ENCODE data around the gene PIK3R5. TPM values are rescaled to one million over a fixed set of nuclear protein-coding genes. Genes with fewer than 3 reads are reported as not detected.

Gene PIK3R5
- total RNA-seq, 1 experiment from 2014 or later, result 2.5 TPM

DNA sequence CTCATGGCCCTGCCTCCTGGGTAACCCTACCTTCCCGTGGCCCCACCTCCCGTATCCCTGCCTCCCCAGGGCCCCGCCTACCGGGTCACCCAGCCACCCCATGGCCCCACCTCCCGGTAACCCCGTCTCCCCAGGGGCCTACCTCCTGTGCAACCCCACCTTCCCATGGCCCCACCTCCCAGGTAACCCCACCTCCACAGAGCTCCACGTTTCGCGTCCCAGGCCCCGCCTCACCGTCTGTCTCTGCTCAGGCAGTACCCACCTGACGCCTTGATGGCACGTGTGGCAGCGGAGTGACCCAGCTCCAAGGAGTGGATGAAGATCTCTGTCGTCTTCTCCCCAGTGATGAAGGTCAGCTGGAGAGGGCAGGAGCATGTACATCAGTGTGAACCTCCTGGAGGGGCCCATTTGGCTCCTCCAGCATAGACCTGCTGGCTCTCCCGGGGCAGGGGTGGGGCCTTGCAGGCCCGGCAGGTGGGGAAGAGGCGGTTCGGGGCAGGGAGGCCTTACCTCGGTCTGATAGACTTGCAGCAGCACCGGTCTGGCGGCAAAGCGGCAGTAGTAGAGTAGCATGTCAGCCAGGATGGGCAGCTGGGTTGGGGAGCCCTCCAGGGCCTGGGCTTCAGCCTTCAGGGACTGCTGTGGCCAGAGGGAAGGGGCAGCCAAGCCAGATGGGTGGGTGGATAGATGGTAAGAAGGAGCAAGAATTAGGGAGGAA lies 79.4 kb downstream of the PIK3R5 start:
- Histone ChIP-seq H3K79me2 (ENCODE audit: insufficient read depth, low read length) (no peaks in the 10 kb centered on the region), H3K27ac (ENCODE audit: low read depth, low read length) (peak overlapping the region; percentile 12; the same call in 1 of the 2 replicates), H3K9ac (ENCODE audit: low read length) (peak overlapping the region; percentile 69), H3K4me1 (ENCODE audit: control insufficient read depth in 1 of 2, insufficient read depth in 2 of 2, low read length in 2 of 2) (peaks cover 0 to 20% of the 10 kb centered on the region in 2 experiments; a peak in 2 of 4 replicates), H2AFZ (ENCODE audit: low read depth, low read length, poor library complexity, severe bottlenecking) (no peak overlapping the region), H3K4me3 (replicated peaks in 1 of 2; ENCODE audit: low read depth in 1 of 2, low read length in 2 of 2) (peak overlapping the region; percentile 46 to 61), H3K9me3 (ENCODE audit: control insufficient read depth in 1 of 2, insufficient read depth in 1 of 2, low read depth in 1 of 2, low read length in 2 of 2) (no peaks in the 10 kb centered on the region), H4K20me1 (ENCODE audit: insufficient read depth) (no peaks in the 10 kb centered on the region), H3K9me2 (ENCODE audit: insufficient read depth) (no peaks in the 10 kb centered on the region), H3K36me3 (ENCODE audit: control insufficient read depth in 1 of 2, insufficient read depth in 2 of 2, low read length in 2 of 2) (no peaks in the 10 kb centered on the region), H3K27me3 (ENCODE audit: insufficient read depth, low read length) (no peaks in the 10 kb centered on the region), H3K4me2 (ENCODE audit: low read length) (peak overlapping the region; percentile 87)
- BruUV-seq (replicated peaks), result no TSS peak
- CTCF ChIA-PET, result interaction anchor here (1.4 kb wide), 1 partner anchor 8 kb away, joined by 7 read pairs; no protein-coding TSS in a partner anchor
- DNase-seq (ENCODE audit: low read depth, low spot score), result peak; percentile 76
- TF ChIP-seq SRF (IDR thresholded peaks at IDR 0.05; ENCODE audit: low read depth), result no peak
- no peak for TF ChIP-seq EGR1 (IDR thresholded peaks at IDR 0.05; ENCODE audit: low read depth)
- no peak for TF ChIP-seq SIN3A (IDR thresholded peaks at IDR 0.05; ENCODE audit: low read depth)
- 0 out of 2 replicates have a peak, but pooled peaks have one; percentile 37 for TF ChIP-seq POLR2AphosphoS5 (IDR thresholded peaks at IDR 0.05; ENCODE audit: low read depth, low read length)
- TF ChIP-seq EZH2phosphoT487 (IDR thresholded peaks at IDR 0.05; ENCODE audit: borderline replicate concordance), result no peak
- TF ChIP-seq ELF1 (IDR thresholded peaks at IDR 0.05; ENCODE audit: borderline replicate concordance, low read depth), result no peak
- peak; percentile 58; the same call in 1 of the 2 replicates for TF ChIP-seq MAX (IDR thresholded peaks at IDR 0.05)
- no peak for TF ChIP-seq EZH2 (IDR thresholded peaks at IDR 0.05)
- TF ChIP-seq ZFX (IDR thresholded peaks at IDR 0.05), result peak; percentile 29; the same call in 1 of the 2 replicates
- no peak for TF ChIP-seq POLR2A (IDR thresholded peaks at IDR 0.05; ENCODE audit: borderline replicate concordance, extremely low read depth, insufficient read depth, insufficient read length)
- TF ChIP-seq YY1 (IDR thresholded peaks at IDR 0.05; ENCODE audit: extremely low read depth, insufficient replicate concordance, low read depth, low read length), result no peak
- no peak for TF ChIP-seq CBX3 (IDR thresholded peaks at IDR 0.05; ENCODE audit: low read depth)
- TF ChIP-seq CTCF (IDR thresholded peaks at IDR 0.05 in 2 of 3, conservative IDR thresholded peaks at IDR 0.05 in 1 of 3; ENCODE audit: borderline replicate concordance in 1 of 3, insufficient read depth in 1 of 3, low read depth in 2 of 3, low read length in 2 of 3), result no peak
- no peak for TF ChIP-seq JUND (IDR thresholded peaks at IDR 0.05)
- TF ChIP-seq, protein P1, sequence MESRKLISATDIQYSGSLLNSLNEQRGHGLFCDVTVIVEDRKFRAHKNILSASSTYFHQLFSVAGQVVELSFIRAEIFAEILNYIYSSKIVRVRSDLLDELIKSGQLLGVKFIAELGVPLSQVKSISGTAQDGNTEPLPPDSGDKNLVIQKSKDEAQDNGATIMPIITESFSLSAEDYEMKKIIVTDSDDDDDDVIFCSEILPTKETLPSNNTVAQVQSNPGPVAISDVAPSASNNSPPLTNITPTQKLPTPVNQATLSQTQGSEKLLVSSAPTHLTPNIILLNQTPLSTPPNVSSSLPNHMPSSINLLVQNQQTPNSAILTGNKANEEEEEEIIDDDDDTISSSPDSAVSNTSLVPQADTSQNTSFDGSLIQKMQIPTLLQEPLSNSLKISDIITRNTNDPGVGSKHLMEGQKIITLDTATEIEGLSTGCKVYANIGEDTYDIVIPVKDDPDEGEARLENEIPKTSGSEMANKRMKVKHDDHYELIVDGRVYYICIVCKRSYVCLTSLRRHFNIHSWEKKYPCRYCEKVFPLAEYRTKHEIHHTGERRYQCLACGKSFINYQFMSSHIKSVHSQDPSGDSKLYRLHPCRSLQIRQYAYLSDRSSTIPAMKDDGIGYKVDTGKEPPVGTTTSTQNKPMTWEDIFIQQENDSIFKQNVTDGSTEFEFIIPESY (IDR thresholded peaks at IDR 0.05; ENCODE audit: extremely low read depth, insufficient replicate concordance, low read length), result no peak
- TF ChIP-seq CEBPB (IDR thresholded peaks at IDR 0.05; ENCODE audit: low read depth), result no peak
- TF ChIP-seq, protein P2, sequence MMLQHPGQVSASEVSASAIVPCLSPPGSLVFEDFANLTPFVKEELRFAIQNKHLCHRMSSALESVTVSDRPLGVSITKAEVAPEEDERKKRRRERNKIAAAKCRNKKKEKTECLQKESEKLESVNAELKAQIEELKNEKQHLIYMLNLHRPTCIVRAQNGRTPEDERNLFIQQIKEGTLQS (IDR thresholded peaks at IDR 0.05), result no peak
- no peak for TF ChIP-seq SP1 (IDR thresholded peaks at IDR 0.05; ENCODE audit: low read depth)
- no peak for TF ChIP-seq ZNF274 (IDR thresholded peaks at IDR 0.05; ENCODE audit: low read depth, low read length)
- RAD21 ChIA-PET (ENCODE audit: low non-redundant PET in 1 of 2, low total read pairs in 2 of 2, uncharacterized antibody in 2 of 2, unreplicated experiment in 2 of 2), result interaction anchor here (0.6 to 1.3 kb wide), 2 partner anchors 10 to 438 kb away, joined by 3 to 4 read pairs; no protein-coding TSS in a partner anchor
- POLR2A ChIA-PET, result no interaction called here
- peak; percentile 79 for ATAC-seq
- intact Hi-C loops (cut with micrococcal nuclease), result no loop called here

Data from HCT116 (cell line).